Activated CD4-positive, alpha-beta T cell treated with anti-CD3 and anti-CD28 coated beads, Interleukin-2, amount 50 U/mL, for 24 hours (primary cell): ENCODE data around the gene FIG4.
A peak's percentile ranks its signal among the peaks of the same experiment; 100 is the strongest.
"Not testable (repeated sequence)": the region's sequence is repeated elsewhere in the genome, so short reads cannot be mapped to it uniquely, and the experiment has no call there.

Experiments used
- DNase-seq, 2 donors: peaks; one replicate each; pipeline ENCODE4 v3.0.0-alpha.2; 2020; ENCODE audit warnings: low read depth in 1 of 2, low spot score in 1 of 2

Gene FIG4

DNA sequence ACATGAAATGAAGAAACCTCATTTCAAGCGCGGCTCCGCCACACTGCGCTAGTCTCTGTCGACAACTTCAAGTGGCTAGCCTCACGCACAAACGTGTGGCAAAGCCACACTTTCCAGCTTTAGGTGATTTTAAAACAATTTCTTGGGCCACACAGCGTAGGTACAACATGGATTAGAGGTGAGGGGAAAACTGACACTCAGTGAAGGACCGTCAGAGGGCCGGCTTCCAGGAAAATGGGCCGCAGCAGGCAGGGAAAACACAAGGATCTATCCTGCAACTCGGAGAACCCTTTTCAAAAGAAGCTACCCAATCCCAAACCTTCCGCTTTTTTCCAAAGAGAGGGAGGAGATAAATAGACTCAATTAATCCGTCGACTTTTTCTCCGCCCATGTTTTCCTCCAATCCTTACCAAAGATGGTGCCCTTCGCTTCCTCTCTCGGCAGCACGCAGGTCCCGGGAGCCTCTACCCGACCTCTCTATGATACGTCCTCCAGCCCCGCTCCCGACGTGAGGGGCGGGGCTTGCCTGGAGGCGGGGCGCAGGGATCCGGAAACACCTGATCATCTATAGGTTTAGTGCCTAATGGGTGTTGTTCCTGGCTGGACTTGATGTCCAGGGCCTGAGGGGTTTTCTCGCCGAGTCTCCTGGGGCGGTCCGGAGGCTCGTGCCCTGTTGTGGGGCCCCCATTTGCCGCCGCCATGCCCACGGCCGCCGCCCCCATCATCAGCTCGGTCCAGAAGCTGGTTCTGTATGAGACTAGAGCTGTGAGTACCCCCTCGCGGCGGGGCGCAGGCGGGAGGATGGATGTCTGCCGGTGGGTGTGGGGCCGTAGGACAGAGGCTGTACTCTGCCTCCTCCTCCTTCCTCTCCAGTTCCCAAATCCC lies at the start of gene FIG4, which contains the start of gene AK9:
FIG4 (plus strand) TSS at position 560 of the 885 bp plus-strand sequence; CDS start at position 700, 140 bp downstream.
AK9 (minus strand) TSS at position 466 of the 885 bp plus-strand sequence. CDS start 15,457 bp downstream, outside the sequence.
- peak; percentile 80 to 84 for DNase-seq

DNA sequence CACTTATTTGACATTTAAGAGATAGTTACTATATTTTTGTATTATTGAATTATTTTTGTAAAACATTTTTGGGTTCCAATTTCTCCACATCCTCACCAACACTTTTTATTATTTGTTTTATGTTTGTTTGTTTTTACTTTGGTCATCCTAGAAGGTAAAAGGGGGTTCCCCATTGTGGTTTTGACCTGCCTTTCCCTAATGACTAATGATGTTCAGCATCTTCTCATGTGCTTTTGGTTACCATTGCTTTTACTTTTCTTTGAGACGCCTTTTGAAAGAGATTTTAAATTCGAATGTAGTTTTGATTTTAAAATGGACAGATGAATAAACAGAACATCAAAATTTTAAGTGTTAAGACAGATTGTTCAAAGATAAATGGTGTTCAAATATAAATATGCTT lies 47.0 kb upstream of the FIG4 start:
- no peak for DNase-seq

DNA sequence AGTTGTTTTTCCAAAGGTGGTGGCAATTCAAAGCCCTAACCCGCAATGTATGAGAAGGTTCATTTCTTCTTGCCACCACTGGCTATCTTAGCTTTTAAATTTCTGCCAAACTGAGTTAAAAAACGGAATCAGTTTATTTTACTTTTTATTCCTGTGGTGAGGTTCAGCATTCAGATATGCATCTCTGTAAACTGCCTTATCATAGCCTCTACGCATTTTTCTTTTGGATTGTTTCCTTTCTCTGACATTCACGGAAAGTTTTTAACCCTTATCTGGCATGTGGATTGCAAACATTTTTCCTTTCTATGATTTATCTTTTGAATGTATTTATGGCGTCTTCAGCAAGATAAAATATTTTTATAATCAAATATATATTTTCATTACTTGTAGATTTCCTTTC lies 37.8 kb upstream of the FIG4 start:
- no peak for DNase-seq

DNA sequence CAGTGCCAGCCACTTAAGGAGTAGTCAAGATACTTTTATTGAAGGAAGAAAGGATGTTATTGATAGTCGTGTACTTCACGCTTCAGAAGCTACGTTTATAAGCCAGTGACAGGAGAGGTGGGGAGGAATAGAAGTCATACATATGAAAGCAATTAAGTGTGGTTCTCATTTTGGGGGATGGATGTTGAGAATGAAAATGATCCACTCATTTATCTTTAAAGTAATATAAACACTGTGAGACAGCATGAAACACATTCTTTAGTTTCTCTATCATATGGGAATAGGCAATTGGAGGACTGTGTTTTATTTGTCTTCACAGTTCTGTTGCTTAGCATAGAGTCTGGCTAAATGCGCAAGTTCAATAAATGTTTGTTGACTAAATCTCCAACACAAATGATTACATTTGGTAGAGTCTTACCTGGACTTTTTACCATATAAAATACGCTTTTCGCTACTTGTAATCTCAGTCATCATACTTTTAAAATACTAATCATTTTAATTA lies 35.3 kb upstream of the FIG4 start:
- DNase-seq: no peak

DNA sequence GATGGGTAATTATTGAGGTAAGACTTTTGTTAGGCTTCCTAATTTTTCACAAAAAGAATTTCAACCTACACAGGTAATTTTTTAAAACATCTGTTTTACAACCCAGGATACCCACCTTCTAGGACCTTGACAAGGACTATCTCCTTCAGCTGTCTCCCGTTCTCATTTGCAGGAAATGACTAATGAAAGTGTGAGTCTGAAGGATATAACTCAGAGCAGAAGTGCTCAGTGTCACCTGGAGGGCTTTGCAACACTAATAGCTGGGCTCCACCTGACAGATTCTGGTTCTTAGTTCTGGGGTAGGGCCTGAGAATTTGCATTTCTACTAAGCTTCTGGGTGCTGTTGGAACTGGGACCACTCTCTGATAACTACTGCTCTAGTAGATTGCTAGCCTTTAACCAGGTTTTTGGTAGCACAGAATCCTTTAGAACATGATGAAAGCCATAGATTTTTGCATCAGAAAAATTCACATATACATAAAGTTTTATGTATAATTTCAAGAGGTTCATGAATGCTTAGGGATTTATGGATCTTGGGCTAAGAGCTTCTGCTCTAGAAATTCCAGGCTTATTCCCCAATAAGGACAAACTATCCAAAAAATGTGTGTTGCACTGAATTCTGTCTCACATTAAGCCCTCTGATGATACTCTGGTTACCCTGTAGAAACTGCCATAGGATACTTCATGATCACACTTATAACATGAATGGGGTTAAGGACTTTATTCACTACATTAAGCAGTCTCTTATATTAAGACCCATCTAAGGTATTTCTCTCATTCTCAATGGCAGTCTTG lies 30.4 kb upstream of the FIG4 start:
- no peak for DNase-seq

DNA sequence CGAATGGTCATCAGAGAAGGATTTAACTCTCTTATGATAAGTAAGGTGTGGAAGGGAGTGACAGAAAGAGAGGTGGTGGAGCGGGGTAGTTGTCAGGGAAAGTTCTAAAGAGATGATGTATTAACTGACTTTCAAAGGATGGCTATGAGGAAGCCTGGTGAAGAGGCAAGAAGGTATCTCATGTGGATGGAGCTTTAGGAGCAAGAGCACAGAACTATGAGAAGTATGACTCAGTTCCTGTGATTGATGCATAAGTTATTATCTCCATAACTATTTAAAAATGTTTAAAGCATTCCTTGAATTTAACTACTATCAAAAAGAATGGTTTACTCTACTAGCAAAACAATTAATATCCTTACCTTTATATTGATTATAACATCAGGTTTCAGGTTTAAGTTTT lies 28.9 kb upstream of the FIG4 start:
- DNase-seq: no peak

DNA sequence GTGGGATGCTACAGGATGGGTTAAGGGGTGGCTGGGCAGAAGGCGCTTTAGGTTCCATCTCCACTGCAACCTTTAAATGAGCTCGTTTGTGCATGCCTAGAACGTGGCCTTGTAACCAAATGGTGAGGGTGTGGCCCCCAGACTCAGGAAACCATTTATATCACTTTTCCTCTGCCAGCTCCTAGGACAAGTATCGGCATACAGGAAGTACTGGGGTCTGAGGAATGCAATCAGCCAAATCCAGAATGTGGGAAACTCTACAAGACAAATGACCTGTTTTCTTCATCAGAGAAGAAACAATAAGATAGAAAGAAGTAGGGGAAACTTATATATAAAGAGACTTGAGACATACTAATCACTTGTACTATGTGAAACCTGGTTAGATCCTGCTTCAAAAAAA lies 21.3 kb upstream of the FIG4 start:
- DNase-seq: no peak

DNA sequence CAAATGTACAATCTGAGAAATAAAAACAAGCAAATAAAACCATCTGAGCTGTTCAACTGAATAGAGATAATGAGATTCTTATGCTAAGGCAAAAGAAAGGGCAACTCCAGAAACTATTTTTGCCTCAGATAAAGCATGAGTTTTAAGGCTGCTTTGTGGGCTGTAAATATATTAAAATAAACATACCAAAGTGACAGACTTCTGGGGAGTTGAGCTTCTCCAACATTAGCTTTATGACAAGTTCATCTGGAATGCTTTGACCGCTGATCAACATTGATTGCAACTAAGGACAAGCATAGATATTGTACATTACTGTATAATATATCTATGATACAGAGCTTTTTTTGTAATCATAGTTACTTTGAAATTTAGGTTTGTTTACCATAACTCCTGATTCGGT lies 19.4 kb upstream of the FIG4 start:
- DNase-seq: no peak

DNA sequence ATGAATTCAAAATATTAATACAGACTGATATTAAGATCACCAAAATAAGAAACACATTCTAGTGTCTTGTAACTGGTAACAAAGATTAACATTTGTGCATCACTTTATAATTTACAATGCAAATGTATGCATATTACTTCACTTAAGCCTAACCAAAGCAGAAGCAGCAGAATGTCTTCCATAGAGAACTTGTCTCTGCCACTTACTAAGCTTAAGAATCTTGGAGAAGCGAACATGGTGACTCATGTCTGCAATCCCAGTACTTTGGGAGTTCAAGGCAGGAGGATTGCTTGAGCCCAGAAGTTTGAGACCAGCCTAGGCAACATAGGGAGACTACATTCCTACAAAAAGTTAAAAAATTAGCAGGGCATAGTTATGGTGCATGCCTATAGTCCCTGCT lies 18.9 kb upstream of the FIG4 start:
- no peak for DNase-seq

DNA sequence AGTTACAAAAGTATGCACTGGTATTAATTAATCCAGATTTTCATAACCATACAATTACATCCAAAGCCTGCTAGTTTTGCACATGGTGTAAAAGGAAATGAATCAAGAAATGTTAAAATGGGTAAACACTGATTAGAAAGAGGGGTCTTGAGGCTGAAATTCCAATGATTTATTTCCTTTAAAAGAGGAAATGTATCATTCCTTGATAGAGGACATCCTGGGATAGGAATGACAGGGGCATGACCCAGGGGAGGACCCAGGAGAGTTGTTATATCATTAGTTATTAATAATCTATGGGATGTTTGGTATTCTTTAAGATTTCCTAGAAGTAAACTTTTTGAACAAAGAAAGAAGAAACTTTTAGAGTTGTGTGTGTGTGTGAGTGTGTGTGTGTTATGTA lies 18.3 kb upstream of the FIG4 start:
- DNase-seq: no peak

DNA sequence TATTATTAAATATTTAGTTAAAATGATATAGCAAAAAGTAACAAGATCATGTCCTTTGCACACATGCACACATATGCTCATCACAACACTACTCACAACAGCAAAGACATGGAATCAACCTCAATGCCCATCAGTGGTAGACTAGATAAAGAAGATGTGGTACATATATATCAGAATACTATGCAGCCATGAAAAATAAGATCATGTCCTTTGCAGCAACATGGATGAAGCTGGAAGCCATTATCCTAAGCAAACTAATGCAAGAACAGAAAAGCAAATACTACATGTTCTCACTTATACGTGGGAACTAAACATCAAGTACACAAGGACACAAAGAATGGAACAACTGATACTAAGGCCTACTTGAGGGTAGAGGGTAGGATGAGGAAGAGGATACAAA lies 14.4 kb upstream of the FIG4 start:
- DNase-seq: no peak

DNA sequence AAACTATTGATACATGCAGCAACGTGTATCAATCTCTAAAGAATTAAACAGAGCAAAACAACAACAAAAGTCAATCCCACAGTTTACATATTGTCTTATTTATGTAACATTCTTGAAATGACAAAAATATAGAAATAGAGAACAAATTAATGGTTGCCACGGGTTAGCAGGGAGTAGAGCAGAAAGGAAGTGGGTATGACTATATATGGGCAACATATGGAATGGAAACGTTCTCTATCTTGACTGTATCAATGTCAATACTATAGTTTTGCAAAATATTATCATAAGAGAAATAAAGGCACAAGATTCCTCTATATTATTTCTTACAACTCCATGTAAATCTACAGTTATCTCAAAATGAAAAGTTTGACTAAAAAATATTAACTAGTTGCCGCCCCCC lies 12.9 kb upstream of the FIG4 start:
- DNase-seq: no peak

DNA sequence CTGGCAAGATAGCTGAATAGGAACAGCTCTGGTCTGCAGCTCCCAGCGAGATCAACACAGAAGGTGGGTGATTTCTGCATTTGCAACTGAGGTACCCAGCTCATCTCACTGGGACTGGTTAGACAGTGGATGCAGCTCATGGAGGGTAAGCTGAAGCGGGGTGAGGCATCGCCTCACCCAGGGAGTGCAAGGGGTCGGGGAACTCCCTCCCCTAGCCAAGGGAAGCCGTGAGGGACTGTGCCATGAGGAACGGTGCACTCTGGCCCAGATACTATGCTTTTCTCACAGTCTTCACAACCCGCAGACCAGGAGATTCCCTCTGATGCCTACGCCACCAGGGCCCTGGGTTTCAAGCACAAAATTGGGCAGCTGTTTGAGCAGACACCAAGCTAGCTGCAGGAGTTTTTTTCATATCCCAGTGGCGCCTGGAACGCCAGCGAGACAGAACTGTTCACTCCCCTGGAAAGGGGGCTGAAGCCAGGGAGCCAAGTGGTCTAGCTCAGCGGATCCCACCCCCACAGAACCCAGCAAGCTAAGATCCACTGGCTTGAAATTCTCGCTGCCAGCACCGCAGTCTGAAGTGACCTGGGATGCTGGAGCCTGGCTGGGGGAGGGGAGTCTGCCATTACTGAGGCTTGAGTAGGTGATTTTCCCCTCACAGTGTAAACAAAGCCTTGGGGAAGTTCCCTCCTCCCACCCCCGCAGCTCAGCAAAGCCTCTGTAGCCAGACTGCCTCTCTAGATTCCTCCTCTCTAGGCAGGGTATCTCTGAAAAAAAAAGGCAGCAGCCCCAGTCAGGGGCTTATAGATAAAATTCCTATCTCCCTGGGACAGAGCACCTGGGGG lies 12.2 kb upstream of the FIG4 start:
- not testable (repeated sequence) for DNase-seq

DNA sequence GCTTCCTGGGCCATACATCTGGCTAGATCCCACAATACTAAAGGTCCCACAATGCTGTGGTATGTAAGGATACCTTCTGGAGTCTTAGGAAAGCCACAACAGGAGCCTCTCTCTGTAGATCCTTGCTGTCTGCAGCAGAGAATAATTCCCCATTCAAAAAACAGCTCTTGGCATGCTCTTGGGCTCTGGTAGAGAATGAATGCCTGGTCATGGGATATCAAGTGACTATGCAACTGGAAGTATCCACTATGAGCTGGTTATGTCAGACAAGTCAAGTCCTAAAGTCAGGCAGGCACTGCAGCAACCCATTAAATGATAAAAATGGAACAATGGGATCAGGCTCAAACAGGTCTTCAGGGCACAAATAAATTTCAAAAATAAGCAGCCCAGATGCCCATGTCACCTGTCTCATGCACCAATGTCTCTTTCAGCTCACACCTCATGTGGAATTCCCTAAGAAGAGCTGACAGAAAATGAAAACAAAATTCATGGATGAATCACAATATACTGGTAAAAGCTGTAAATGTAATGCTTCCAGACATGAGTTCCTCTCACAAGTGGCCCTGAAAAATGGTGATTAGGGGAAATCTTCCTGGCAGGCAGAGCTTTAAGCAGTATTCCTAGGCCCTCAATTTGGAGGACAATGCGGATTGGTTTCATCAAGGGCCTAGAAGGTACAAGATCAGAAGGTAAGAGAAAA lies 4.4 kb upstream of the FIG4 start:
- no peak for DNase-seq

DNA sequence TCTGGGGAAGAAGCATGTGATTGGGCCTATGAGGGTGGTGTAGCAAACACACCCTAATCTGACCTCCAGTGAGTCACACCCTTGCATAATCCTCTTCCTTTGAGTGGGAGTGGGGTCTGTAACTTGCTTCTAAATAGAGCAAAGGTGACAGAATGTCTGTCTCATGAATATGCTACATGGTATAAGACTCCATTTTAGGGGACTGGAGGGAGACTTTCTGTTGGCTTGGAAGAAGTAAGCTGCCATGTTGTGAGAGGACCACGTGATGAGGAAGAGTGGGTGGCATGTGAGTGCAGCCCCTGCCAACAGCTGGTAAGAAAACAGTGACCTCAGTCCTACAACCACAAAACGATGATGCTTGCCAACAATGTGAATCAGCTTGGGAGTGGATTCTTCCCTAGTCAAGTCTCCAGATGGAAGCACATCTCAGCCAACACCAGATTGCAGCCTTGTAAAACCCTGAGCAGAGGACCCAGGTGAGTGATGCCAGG lies 3.8 kb upstream of the FIG4 start:
- DNase-seq: no peak

DNA sequence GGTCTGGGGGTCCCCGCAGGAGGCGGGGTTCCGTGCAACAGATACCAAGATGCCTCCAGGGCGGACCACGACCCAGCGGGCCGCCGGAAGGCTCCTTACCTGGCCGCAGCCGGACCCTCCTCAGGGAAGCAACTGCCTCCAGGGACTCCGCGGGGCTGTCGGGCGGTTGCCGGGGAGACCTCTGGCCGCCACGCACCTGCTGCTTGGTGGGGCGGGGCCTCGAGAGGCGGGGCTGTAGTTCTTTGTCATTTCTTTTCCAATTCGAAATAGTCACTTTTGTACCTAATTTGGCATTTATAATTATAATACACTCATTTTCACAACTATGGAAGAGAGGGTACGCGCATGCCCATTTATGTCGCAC lies 741 bp upstream of the FIG4 start:
- peak; percentile 34 to 38 for DNase-seq

DNA sequence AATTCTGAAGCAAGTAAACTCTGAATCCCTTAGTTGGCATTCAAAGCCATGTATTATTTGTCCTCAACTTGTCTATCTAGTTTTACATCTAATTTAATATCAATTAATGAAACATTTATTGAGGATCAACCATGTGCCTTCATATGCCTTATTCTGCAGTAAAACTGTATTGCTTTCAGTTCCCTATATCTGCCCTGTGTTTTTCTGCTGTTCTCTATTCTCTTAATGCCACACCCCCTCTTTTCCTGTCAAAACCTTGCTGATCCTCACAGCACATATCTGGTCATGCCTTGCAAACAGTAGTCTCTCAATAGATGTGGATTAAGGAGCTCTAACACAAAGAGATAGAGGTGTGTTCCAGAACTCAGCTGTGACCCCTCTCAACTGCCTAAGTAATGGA lies 2.0 kb downstream of the FIG4 start:
- DNase-seq: no peak

DNA sequence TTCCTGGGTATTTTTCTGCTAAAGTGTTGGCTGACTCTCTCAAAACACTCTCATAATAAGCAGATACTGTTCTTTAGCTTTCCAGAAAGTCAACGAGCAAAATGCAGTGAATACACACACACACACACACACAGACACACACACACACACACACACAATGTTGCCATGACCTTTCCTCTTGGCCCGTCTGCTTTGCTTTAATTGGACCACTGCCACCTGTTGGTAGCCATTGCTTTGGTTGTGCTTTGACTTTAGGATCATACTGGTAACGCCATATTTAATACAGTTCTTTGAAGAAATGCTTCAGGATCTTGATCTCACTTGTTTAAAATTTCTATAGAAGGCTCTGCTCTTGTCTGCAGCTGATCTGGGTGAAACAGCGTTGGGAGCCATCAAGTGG lies 4.4 kb downstream of the FIG4 start:
- DNase-seq: no peak

DNA sequence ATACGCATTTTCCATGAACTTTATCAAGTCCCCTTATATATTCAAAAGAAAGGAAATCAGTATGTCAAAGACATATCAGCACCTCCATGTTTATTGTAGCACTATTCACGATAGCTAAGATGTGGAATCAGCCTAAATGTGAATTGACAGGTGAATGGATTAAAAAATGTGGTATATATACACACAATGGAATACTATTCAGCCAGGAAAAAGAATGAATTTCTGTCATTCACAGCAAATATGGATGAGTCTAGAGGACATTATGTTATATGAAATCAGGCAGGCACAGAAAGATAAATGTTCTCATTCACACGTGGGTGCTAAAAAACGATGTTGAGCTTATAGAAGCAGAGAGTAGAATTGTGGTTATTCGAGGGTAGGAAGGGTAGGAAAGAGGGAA lies 5.3 kb downstream of the FIG4 start:
- DNase-seq: no peak

DNA sequence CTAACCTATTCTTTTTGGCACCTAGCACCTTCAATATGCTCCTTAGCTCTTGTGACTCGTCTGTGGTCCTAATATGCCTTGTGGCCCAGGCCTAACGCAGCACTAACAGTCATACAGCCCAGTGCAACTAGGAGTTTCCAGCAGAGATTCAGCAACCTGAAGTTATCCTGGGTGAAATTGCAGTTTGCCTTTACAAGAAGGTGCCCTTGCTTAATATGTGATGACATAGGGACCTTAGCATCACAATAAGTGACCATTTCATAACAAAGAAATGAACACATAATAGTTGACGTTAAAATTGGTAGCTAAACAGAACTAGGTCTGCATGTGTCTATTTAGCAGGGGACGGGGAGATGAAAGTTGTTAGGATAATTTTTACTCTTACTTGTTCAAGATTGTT lies 10.1 kb downstream of the FIG4 start:
- DNase-seq: no peak
